IMR-90 (cell line): ENCODE data around the gene KLF11. TPM values are rescaled to one million over a fixed set of nuclear protein-coding genes. Genes with fewer than 3 reads are reported as not detected.

Experiments used
- ATAC-seq: fragments of 200-7000 bp; cut with Tn5 transposase; 2 replicates; pipeline ENCODE4 v1.9.1; 2020; ENCODE audit warnings: low read depth, mild to moderate bottlenecking, moderate library complexity
- BruUV-seq: library from RNA; stranded (reverse); fragments of 400-500 nt; replicated peaks from 2 replicates; lab custom pipeline; 2021; lab: Mats Ljungman, UMichigan
- CTCF ChIA-PET: fragments of 300-600 bp; formaldehyde crosslinking; extraction: SDS; loops from one replicate; lab custom pipeline; 2021; ENCODE audit warnings: antibody characterized with exemption; lab: Yijun Ruan, JAX
- POLR2A ChIA-PET: fragments of 300-600 bp; sonication (Branson Sonifier 250); formaldehyde crosslinking; loops from one replicate; lab custom pipeline; 2022; ENCODE audit warnings: antibody characterized with exemption; ENCODE audit not compliant: unreplicated experiment; lab: Charles Lee
- DNase-seq: peaks from one replicate; pipeline ENCODE4 v3.0.0; 2013
- H2AFZ ChIP-seq: replicated peaks from 2 replicates; pipeline ENCODE3; 2013; ENCODE audit warnings: low read length, mild to moderate bottlenecking; ENCODE audit not compliant: poor library complexity
- H2AK5ac ChIP-seq: 2 replicates; pipeline ENCODE4 v1.6.1; 2013; ENCODE audit warnings: low read depth, low read length, inconsistent platforms
- H2AK9ac ChIP-seq: replicated peaks from 2 replicates; pipeline ENCODE3; 2013; ENCODE audit warnings: mild to moderate bottlenecking, low read depth, low read length, moderate library complexity; ENCODE audit not compliant: poor library complexity
- H2BK120ac ChIP-seq: 2 replicates; pipeline ENCODE4 v1.6.1; 2013; ENCODE audit warnings: low read depth, low read length, inconsistent platforms
- H2BK15ac ChIP-seq: 3 replicates; pipeline ENCODE4 v1.6.1; 2013; ENCODE audit warnings: low read depth, low read length, inconsistent platforms
- H2BK20ac ChIP-seq: 2 replicates; pipeline ENCODE4 v1.6.1; 2013; ENCODE audit warnings: low read depth, mild to moderate bottlenecking, inconsistent platforms, low read length, moderate library complexity
- H2BK5ac ChIP-seq: 2 replicates; pipeline ENCODE4 v1.6.1; 2013; ENCODE audit warnings: mild to moderate bottlenecking, low read depth, low read length, inconsistent platforms; ENCODE audit not compliant: poor library complexity, severe bottlenecking
- H3K14ac ChIP-seq: replicated peaks from 2 replicates; pipeline ENCODE4 v1.6.1; 2013; ENCODE audit warnings: low read depth, low read length, inconsistent platforms
- H3K18ac ChIP-seq: 2 replicates; pipeline ENCODE4 v1.6.1; 2013; ENCODE audit warnings: low read depth, low read length, control low read depth
- H3K23ac ChIP-seq: 2 replicates; pipeline ENCODE4 v1.6.1; 2013; ENCODE audit warnings: low read depth, low read length, inconsistent platforms
- H3K27ac ChIP-seq: 2 replicates; pipeline ENCODE4 v1.5.1; 2013; ENCODE audit warnings: mild to moderate bottlenecking, control low read depth, low read length; ENCODE audit not compliant: insufficient read depth
- H3K27me3 ChIP-seq: 2 replicates; pipeline ENCODE4 v1.6.1; 2013; ENCODE audit warnings: low read length; ENCODE audit not compliant: control insufficient read depth, insufficient read depth
- H3K36me3 ChIP-seq: 2 replicates; pipeline ENCODE4 v1.6.1; 2013; ENCODE audit warnings: low read length, mixed read lengths; ENCODE audit not compliant: control insufficient read depth, insufficient read depth
- H3K4ac ChIP-seq: 2 replicates; pipeline ENCODE4 v1.6.1; 2013; ENCODE audit warnings: low read depth, low read length, inconsistent platforms
- H3K4me1 ChIP-seq: 2 replicates; pipeline ENCODE4 v1.6.1; 2013; ENCODE audit warnings: low read length, mixed read lengths; ENCODE audit not compliant: control insufficient read depth, insufficient read depth
- H3K4me2 ChIP-seq: 2 replicates; pipeline ENCODE4 v1.6.1; 2013; ENCODE audit warnings: low read depth, mild to moderate bottlenecking, control low read depth, low read length, moderate library complexity
- H3K4me3 ChIP-seq: 2 replicates; pipeline ENCODE4 v1.5.1; 2013; ENCODE audit warnings: low read depth, mild to moderate bottlenecking, control low read depth, low read length, moderate library complexity; ENCODE audit not compliant: insufficient read depth
- H3K56ac ChIP-seq: 2 replicates; pipeline ENCODE4 v1.6.1; 2013; ENCODE audit warnings: low read length, inconsistent platforms; ENCODE audit not compliant: insufficient read depth; ENCODE audit errors: extremely low read depth
- H3K79me1 ChIP-seq, 2 experiments: 2 replicates each; pipeline ENCODE4 v1.6.1; 2013; ENCODE audit warnings: low read length in 2 of 2, inconsistent platforms in 1 of 2, low read depth in 1 of 2
- H3K9ac ChIP-seq: 2 replicates; pipeline ENCODE4 v1.6.1; 2013; ENCODE audit warnings: low read depth, low read length, control low read depth
- H3K9me1 ChIP-seq: 2 replicates; pipeline ENCODE4 v1.6.1; 2013; ENCODE audit warnings: low read length, inconsistent platforms; ENCODE audit not compliant: insufficient read depth
- H3K9me3 ChIP-seq: 2 replicates; pipeline ENCODE4 v1.6.1; 2013; ENCODE audit warnings: low read length; ENCODE audit not compliant: control insufficient read depth, insufficient read depth
- H4K20me1 ChIP-seq: 2 replicates; pipeline ENCODE4 v1.6.1; 2013; ENCODE audit warnings: low read length, inconsistent platforms; ENCODE audit not compliant: insufficient read depth
- H4K5ac ChIP-seq: 2 replicates; pipeline ENCODE4 v1.6.1; 2013; ENCODE audit warnings: mild to moderate bottlenecking, low read depth, low read length, control low read depth
- H4K8ac ChIP-seq, 2 experiments: 2 replicates each; pipeline ENCODE4 v1.6.1; 2013; ENCODE audit warnings: low read depth in 2 of 2, low read length in 2 of 2, control low read depth in 1 of 2, inconsistent platforms in 1 of 2
- H4K91ac ChIP-seq: 2 replicates; pipeline ENCODE4 v1.6.1; 2013; ENCODE audit warnings: low read depth, low read length, inconsistent platforms; ENCODE audit not compliant: insufficient read depth
- BHLHE40 ChIP-seq: fragments of 150-350 bp; IDR thresholded peaks from 2 replicates; pipeline ENCODE4 v1.6.1; 2016; ENCODE audit warnings: mild to moderate bottlenecking, low read depth, low read length
- CEBPB ChIP-seq: IDR thresholded peaks from 2 replicates; pipeline ENCODE4 v1.6.1; 2012; ENCODE audit warnings: low read depth, low read length, improper control_type of control experiment
- CHD1 ChIP-seq: IDR thresholded peaks from 2 replicates; pipeline ENCODE4 v1.6.1; 2012; ENCODE audit warnings: low read depth, low read length, improper control_type of control experiment
- FOS ChIP-seq: fragments of 150-350 bp; IDR thresholded peaks from 2 replicates; pipeline ENCODE4 v1.6.1; 2016; ENCODE audit warnings: low read depth, low read length
- MAZ ChIP-seq: IDR thresholded peaks from 2 replicates; pipeline ENCODE4 v1.6.1; 2012; ENCODE audit warnings: low read depth, mild to moderate bottlenecking, low read length, improper control_type of control experiment, moderate library complexity, borderline replicate concordance
- MXI1 ChIP-seq: IDR thresholded peaks from 2 replicates; pipeline ENCODE4 v1.6.1; 2012; ENCODE audit warnings: low read depth, mild to moderate bottlenecking, low read length, moderate library complexity, borderline replicate concordance
- POLR2A ChIP-seq: IDR thresholded peaks from 2 replicates; pipeline ENCODE4 v1.6.1; 2012; ENCODE audit warnings: mild to moderate bottlenecking, low read depth, low read length
- RAD21 ChIP-seq: IDR thresholded peaks from 2 replicates; pipeline ENCODE4 v1.6.1; 2012; ENCODE audit warnings: low read length, improper control_type of control experiment
- RCOR1 ChIP-seq: IDR thresholded peaks from 2 replicates; pipeline ENCODE4 v1.6.1; 2012; ENCODE audit warnings: mild to moderate bottlenecking, low read length, improper control_type of control experiment; ENCODE audit not compliant: insufficient replicate concordance
- RFX5 ChIP-seq: IDR thresholded peaks from 2 replicates; pipeline ENCODE4 v1.8.0; 2012; ENCODE audit warnings: low read depth, mild to moderate bottlenecking, low read length, moderate library complexity
- SMC3 ChIP-seq: fragments of 150-350 bp; IDR thresholded peaks from 2 replicates; pipeline ENCODE4 v1.6.1; 2016; ENCODE audit warnings: low read depth, mild to moderate bottlenecking, antibody characterized with exemption, low read length, moderate library complexity
- WGBS, 2 experiments: methylation state at CpG; one replicate each; pipeline versions ENCODE4 v1.1.5 to v1.1.7; 2013; ENCODE audit warnings: missing lambda C conversion rate in 2 of 2; ENCODE audit not compliant: insufficient read length in 1 of 2; ENCODE audit errors: extremely low coverage in 2 of 2; 5-methylcytosine and 5-hydroxymethylcytosine counted together
- dilution Hi-C: fragments of 300-500 bp; cut with HindIII; formaldehyde crosslinking; loops from one replicate; pipeline ENCODE4 v1.14.3; 2018; ENCODE audit warnings: low sequenced_read_pairs; ENCODE audit not compliant: unreplicated experiment
- in situ Hi-C: fragments of 300-500 bp; cut with MboI; formaldehyde crosslinking; loops from 3 replicates; pipeline ENCODE4 v1.14.3; 2019; ENCODE audit warnings: low sequenced_read_pairs, inconsistent platforms, mixed read lengths
- intact Hi-C: fragments of 100-400 bp; cut with micrococcal nuclease; formaldehyde crosslinking; loops from 2 replicates; pipeline ENCODE4 v1.10.0; 2022
- polyA plus RNA-seq, 3 experiments: library from polyadenylated mRNA; depleted of rRNA; stranded (reverse); fragments of >200 nt; gene quantifications; 2 replicates each; pipeline ENCODE4 v1.2.3, GENCODE V29; 2012; ENCODE audit warnings: low replicate concordance in 1 of 3
- total RNA-seq: library from RNA; depleted of rRNA; stranded (reverse); fragments of >200 nt; gene quantifications from 2 replicates; pipeline ENCODE4 v1.2.3, GENCODE V29; 2012
- TF ChIP-seq, protein P1 (sequence below): fragments of 150-350 bp; IDR thresholded peaks from 2 replicates; pipeline ENCODE4 v1.6.1; 2016; ENCODE audit warnings: low read depth, mild to moderate bottlenecking, low read length, moderate library complexity, borderline replicate concordance
- TF ChIP-seq, protein P2 (sequence below): conservative IDR thresholded peaks from 2 replicates; pipeline ENCODE4 v1.5.1; 2012; ENCODE audit warnings: mild to moderate bottlenecking, low read depth, low read length, improper control_type of control experiment
- TF ChIP-seq, protein P3 (sequence below): fragments of 150-350 bp; IDR thresholded peaks from 2 replicates; pipeline ENCODE4 v1.6.1; 2017; ENCODE audit warnings: mild to moderate bottlenecking, antibody characterized with exemption, low read length, low read depth

The KLF11 gene
- total and polyA plus RNA-seq, 2 of the 4 experiments (the other 2 are of a cell fraction) = 2.0 to 2.4 TPM

GRCh38 chr2:10072656-10073480, 29.5 kb downstream of the KLF11 start:
- peak overlapping the region; percentile 68 for H2AFZ ChIP-seq
- no peak overlapping the region for H3K23ac ChIP-seq
- no peaks in the 10 kb centered on the region for H3K36me3 ChIP-seq
- no peak overlapping the region for H3K18ac ChIP-seq
- peak; percentile 99 for ATAC-seq
- no peak overlapping the region for H3K27ac ChIP-seq
- H2AK5ac ChIP-seq = no peak overlapping the region
- H2BK120ac ChIP-seq = no peak overlapping the region
- no peak overlapping the region for H2BK20ac ChIP-seq
- DNase-seq = peak; percentile 84
- no peak overlapping the region for H3K14ac ChIP-seq
- H4K8ac ChIP-seq = no peak overlapping the region
- no CpG with 5 or more reads among the region's 20 CpGs for WGBS, 2 experiments
- no peak overlapping the region for H3K56ac ChIP-seq
- H2AK9ac ChIP-seq = no peak overlapping the region
- no peak overlapping the region for H3K9ac ChIP-seq
- H4K20me1 ChIP-seq = peaks cover 3% of the 10 kb centered on the region; the same call in 1 of the 2 replicates
- H3K4me3 ChIP-seq = no peak overlapping the region
- dilution Hi-C loops = no loop called here
- no peak overlapping the region for H2BK5ac ChIP-seq
- no peaks in the 10 kb centered on the region for H3K79me1 ChIP-seq
- no peaks in the 10 kb centered on the region for H3K9me3 ChIP-seq
- CTCF ChIA-PET = interaction anchor here (0.5 to 3.1 kb wide), 21 partner anchors 9 to 432 kb away, joined by 3 to 29 read pairs (median 3); no protein-coding TSS in a partner anchor
- no peak overlapping the region for H3K4me2 ChIP-seq
- no peak overlapping the region for H4K91ac ChIP-seq
- in situ Hi-C loops = loop anchor here (10.0 kb wide), 1 partner anchor 592 kb away; no protein-coding TSS in a partner anchor
- no peak; the same call in 1 of the 2 replicates for TF ChIP-seq CHD1
- TF ChIP-seq RCOR1 = no peak
- no peak for TF ChIP-seq POLR2A
- TF ChIP-seq RAD21 = peak; percentile 87
- no peak for TF ChIP-seq MXI1
- peak; percentile 97 for TF ChIP-seq SMC3
- TF ChIP-seq, protein P1, sequence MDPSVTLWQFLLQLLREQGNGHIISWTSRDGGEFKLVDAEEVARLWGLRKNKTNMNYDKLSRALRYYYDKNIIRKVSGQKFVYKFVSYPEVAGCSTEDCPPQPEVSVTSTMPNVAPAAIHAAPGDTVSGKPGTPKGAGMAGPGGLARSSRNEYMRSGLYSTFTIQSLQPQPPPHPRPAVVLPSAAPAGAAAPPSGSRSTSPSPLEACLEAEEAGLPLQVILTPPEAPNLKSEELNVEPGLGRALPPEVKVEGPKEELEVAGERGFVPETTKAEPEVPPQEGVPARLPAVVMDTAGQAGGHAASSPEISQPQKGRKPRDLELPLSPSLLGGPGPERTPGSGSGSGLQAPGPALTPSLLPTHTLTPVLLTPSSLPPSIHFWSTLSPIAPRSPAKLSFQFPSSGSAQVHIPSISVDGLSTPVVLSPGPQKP = no peak
- TF ChIP-seq, protein P2, sequence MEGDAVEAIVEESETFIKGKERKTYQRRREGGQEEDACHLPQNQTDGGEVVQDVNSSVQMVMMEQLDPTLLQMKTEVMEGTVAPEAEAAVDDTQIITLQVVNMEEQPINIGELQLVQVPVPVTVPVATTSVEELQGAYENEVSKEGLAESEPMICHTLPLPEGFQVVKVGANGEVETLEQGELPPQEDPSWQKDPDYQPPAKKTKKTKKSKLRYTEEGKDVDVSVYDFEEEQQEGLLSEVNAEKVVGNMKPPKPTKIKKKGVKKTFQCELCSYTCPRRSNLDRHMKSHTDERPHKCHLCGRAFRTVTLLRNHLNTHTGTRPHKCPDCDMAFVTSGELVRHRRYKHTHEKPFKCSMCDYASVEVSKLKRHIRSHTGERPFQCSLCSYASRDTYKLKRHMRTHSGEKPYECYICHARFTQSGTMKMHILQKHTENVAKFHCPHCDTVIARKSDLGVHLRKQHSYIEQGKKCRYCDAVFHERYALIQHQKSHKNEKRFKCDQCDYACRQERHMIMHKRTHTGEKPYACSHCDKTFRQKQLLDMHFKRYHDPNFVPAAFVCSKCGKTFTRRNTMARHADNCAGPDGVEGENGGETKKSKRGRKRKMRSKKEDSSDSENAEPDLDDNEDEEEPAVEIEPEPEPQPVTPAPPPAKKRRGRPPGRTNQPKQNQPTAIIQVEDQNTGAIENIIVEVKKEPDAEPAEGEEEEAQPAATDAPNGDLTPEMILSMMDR = peak; percentile 94
- TF ChIP-seq RFX5 = no peak
- no peak for TF ChIP-seq MAZ
- TF ChIP-seq, protein P3, sequence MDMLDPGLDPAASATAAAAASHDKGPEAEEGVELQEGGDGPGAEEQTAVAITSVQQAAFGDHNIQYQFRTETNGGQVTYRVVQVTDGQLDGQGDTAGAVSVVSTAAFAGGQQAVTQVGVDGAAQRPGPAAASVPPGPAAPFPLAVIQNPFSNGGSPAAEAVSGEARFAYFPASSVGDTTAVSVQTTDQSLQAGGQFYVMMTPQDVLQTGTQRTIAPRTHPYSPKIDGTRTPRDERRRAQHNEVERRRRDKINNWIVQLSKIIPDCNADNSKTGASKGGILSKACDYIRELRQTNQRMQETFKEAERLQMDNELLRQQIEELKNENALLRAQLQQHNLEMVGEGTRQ = no peak
- TF ChIP-seq CEBPB = peak; percentile 35; the same call in 1 of the 2 replicates
- no peak for TF ChIP-seq BHLHE40
- no peak for TF ChIP-seq FOS
- H3K4ac ChIP-seq = no peak overlapping the region
- H2BK15ac ChIP-seq = no peak overlapping the region
- no peaks in the 10 kb centered on the region for H3K4me1 ChIP-seq
- no peak overlapping the region for H4K5ac ChIP-seq
- POLR2A ChIA-PET = no interaction called here
- no peaks in the 10 kb centered on the region for H3K9me1 ChIP-seq
- no TSS peak for BruUV-seq
- intact Hi-C loops = loop anchor here (1.0 to 10.0 kb wide), 6 partner anchors 24 to 596 kb away; no protein-coding TSS in a partner anchor
- peaks cover 35% of the 10 kb centered on the region for H3K27me3 ChIP-seq
